Neural progenitor cell (in vitro differentiated cells): ENCODE data around the gene TXNDC5. TPM values are rescaled to one million over a fixed set of nuclear protein-coding genes. Genes with fewer than 3 reads are reported as not detected.

ENCODE experiments used
- DNase-seq: peaks from one replicate; pipeline ENCODE4 v3.0.0-alpha.2; 2016; ENCODE audit warnings: low spot score
- H2AFZ ChIP-seq: fragments of 200-600 bp; sonication (generic); replicated peaks from 2 replicates; pipeline ENCODE4 v1.6.1; 2016; ENCODE audit warnings: antibody characterized with exemption
- H3F3A ChIP-seq: fragments of 200-600 bp; sonication (generic); 2 replicates; pipeline ENCODE4 v1.6.1; 2016; ENCODE audit warnings: antibody characterized with exemption, low read depth
- H3K27ac ChIP-seq: fragments of 200-600 bp; sonication (generic); 2 replicates; pipeline ENCODE4 v1.5.1; 2016; ENCODE audit warnings: mild to moderate bottlenecking
- H3K27me3 ChIP-seq: fragments of 200-600 bp; sonication (generic); 2 replicates; pipeline ENCODE4 v1.6.1; 2016; ENCODE audit warnings: mild to moderate bottlenecking, moderate library complexity
- H3K36me3 ChIP-seq: fragments of 200-600 bp; sonication (generic); 2 replicates; pipeline ENCODE4 v1.5.1; 2016
- H3K4me1 ChIP-seq: fragments of 200-600 bp; sonication (generic); 2 replicates; pipeline ENCODE4 v1.6.1; 2016; ENCODE audit warnings: mixed run types
- H3K4me2 ChIP-seq: fragments of 200-600 bp; sonication (generic); 2 replicates; pipeline ENCODE4 v1.6.1; 2016
- H3K4me3 ChIP-seq: fragments of 200-600 bp; sonication (generic); 2 replicates; pipeline ENCODE4 v1.5.1; 2016
- H3K79me2 ChIP-seq: fragments of 200-600 bp; sonication (generic); 2 replicates; pipeline ENCODE4 v1.6.1; 2016; ENCODE audit warnings: low read depth
- H3K9ac ChIP-seq: fragments of 200-600 bp; sonication (generic); 2 replicates; pipeline ENCODE4 v1.6.1; 2016
- H3K9me3 ChIP-seq: fragments of 200-600 bp; sonication (generic); 2 replicates; pipeline ENCODE4 v1.5.1; 2016; ENCODE audit warnings: low read depth
- H4K20me1 ChIP-seq: fragments of 200-600 bp; sonication (generic); 2 replicates; pipeline ENCODE4 v1.6.1; 2016; ENCODE audit warnings: low read depth
- H3K27ac Mint-ChIP-seq: 3 replicates; pipeline ENCODE4 v1.8.0; 2021; ENCODE audit warnings: mixed read lengths
- H3K27me3 Mint-ChIP-seq: 2 replicates; pipeline ENCODE4 v1.8.0; 2022; ENCODE audit warnings: low read depth, mild to moderate bottlenecking, inconsistent platforms, moderate library complexity, mixed read lengths; ENCODE audit not compliant: insufficient read depth
- H3K36me3 Mint-ChIP-seq: 3 replicates; pipeline ENCODE4 v1.8.0; 2021; ENCODE audit warnings: mixed read lengths
- H3K4me1 Mint-ChIP-seq: 3 replicates; pipeline ENCODE4 v1.8.0; 2021; ENCODE audit warnings: mixed read lengths
- H3K4me3 Mint-ChIP-seq: 3 replicates; pipeline ENCODE4 v1.8.0; 2021; ENCODE audit warnings: mild to moderate bottlenecking, moderate library complexity, mixed read lengths
- H3K9me3 Mint-ChIP-seq: 3 replicates; pipeline ENCODE4 v1.8.0; 2020; ENCODE audit warnings: mixed read lengths
- EZH2 ChIP-seq: fragments of 200-600 bp; sonication (generic); IDR thresholded peaks from 2 replicates; pipeline ENCODE4 v1.6.1; 2017; ENCODE audit warnings: antibody characterized with exemption, mild to moderate bottlenecking, moderate library complexity
- EZH2phosphoT487 ChIP-seq: fragments of 200-600 bp; sonication (generic); IDR thresholded peaks from 2 replicates; pipeline ENCODE4 v1.6.1; 2017; ENCODE audit warnings: antibody characterized with exemption
- total RNA-seq: library from RNA; depleted of rRNA; stranded (reverse); fragments of >200 nt; gene quantifications from 2 replicates; pipeline ENCODE4 v1.2.3, GENCODE V29; 2015; ENCODE audit warnings: low replicate concordance
- TF ChIP-seq, protein P1 (sequence below): fragments of 200-600 bp; sonication (generic); IDR thresholded peaks from 2 replicates; pipeline ENCODE4 v1.5.1; 2017; ENCODE audit warnings: antibody characterized with exemption, mild to moderate bottlenecking

Gene TXNDC5
- total RNA-seq, 1 donor from 2014 or later = 155 TPM

GRCh38 chr6:7939864-7940228 is 29.3 kb upstream of the TXNDC5 start:
- H3K9me3 Mint-ChIP-seq = peaks cover 3% of the 10 kb centered on the region
- DNase-seq = peak; percentile 23
- Histone ChIP-seq H3K27me3 (no peaks in the 10 kb centered on the region), H3K4me1 (peaks cover 8% of the 10 kb centered on the region), H3K4me3 (no peak overlapping the region), H2AFZ (no peak overlapping the region), H4K20me1 (no peaks in the 10 kb centered on the region), H3K9ac (no peak overlapping the region), H3K9me3 (no peaks in the 10 kb centered on the region), H3K4me2 (no peak overlapping the region), H3K36me3 (no peaks in the 10 kb centered on the region), H3K27ac (no peak overlapping the region), H3K79me2 (no peaks in the 10 kb centered on the region), H3F3A (no peaks in the 10 kb centered on the region)
- no peaks in the 10 kb centered on the region for H3K36me3 Mint-ChIP-seq
- H3K4me3 Mint-ChIP-seq = no peak overlapping the region
- H3K27me3 Mint-ChIP-seq = peaks cover 2% of the 10 kb centered on the region
- no peak overlapping the region for H3K27ac Mint-ChIP-seq
- TF ChIP-seq EZH2phosphoT487 = no peak
- no peak for TF ChIP-seq EZH2
- TF ChIP-seq, protein P1, sequence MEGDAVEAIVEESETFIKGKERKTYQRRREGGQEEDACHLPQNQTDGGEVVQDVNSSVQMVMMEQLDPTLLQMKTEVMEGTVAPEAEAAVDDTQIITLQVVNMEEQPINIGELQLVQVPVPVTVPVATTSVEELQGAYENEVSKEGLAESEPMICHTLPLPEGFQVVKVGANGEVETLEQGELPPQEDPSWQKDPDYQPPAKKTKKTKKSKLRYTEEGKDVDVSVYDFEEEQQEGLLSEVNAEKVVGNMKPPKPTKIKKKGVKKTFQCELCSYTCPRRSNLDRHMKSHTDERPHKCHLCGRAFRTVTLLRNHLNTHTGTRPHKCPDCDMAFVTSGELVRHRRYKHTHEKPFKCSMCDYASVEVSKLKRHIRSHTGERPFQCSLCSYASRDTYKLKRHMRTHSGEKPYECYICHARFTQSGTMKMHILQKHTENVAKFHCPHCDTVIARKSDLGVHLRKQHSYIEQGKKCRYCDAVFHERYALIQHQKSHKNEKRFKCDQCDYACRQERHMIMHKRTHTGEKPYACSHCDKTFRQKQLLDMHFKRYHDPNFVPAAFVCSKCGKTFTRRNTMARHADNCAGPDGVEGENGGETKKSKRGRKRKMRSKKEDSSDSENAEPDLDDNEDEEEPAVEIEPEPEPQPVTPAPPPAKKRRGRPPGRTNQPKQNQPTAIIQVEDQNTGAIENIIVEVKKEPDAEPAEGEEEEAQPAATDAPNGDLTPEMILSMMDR = no peak
- H3K4me1 Mint-ChIP-seq = peaks cover 5% of the 10 kb centered on the region

GRCh38 chr6:7939184-7939863 is 28.7 kb upstream of the TXNDC5 start:
- Histone ChIP-seq H3K79me2 (no peaks in the 10 kb centered on the region), H3K27me3 (no peaks in the 10 kb centered on the region), H3F3A (no peaks in the 10 kb centered on the region), H3K4me1 (peaks cover 8% of the 10 kb centered on the region), H3K9ac (no peak overlapping the region), H2AFZ (no peak overlapping the region), H3K27ac (no peak overlapping the region), H3K36me3 (no peaks in the 10 kb centered on the region), H3K9me3 (no peaks in the 10 kb centered on the region), H3K4me2 (no peak overlapping the region), H4K20me1 (no peaks in the 10 kb centered on the region), H3K4me3 (no peak overlapping the region)
- DNase-seq = peak; percentile 27
- Mint-ChIP-seq H3K4me1 (peaks cover 5% of the 10 kb centered on the region), H3K27me3 (peaks cover 4% of the 10 kb centered on the region), H3K4me3 (no peak overlapping the region), H3K9me3 (peaks cover 3% of the 10 kb centered on the region), H3K36me3 (no peaks in the 10 kb centered on the region), H3K27ac (no peak overlapping the region)
- no peak for TF ChIP-seq EZH2
- TF ChIP-seq EZH2phosphoT487 = no peak
- TF ChIP-seq, protein P1 = no peak

DNA sequence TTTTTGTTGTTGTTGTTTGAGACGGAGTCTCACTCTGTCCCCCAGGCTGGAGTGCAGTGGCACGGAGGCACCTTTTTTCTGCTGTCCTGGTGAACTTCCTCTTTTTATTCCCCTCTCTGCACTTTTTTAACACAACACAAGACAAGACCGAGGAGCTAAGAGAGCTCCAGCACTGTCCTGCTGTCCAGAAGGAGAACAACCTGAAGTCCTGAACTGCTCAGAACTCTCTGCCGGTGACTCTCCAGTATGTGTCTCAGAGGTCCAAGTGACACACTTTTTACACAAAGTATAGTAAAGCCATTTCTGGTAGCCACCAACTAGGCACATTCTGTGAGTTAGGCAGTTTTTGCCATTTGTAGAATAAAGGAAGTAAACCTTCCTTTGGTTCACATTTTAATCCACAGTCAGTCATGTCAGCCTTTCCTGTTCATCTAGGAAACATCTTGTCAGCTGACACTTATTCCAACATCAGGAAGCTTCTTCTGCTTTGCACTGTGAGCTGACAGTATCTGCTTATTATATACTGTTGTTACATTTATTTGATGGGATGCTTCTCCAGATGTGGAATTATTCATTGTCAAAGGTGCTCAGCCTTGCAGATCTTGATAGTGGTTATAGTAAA is 28.1 kb upstream of the TXNDC5 start:
- H3K27ac ChIP-seq = no peak overlapping the region
- Mint-ChIP-seq H3K4me1 (peaks cover 5% of the 10 kb centered on the region), H3K9me3 (peaks cover 3% of the 10 kb centered on the region), H3K27me3 (peaks cover 5% of the 10 kb centered on the region), H3K4me3 (no peak overlapping the region), H3K36me3 (no peaks in the 10 kb centered on the region), H3K27ac (no peak overlapping the region)
- H3K79me2 ChIP-seq = no peaks in the 10 kb centered on the region
- no peak for TF ChIP-seq EZH2phosphoT487
- TF ChIP-seq, protein P1 = no peak
- no peak for TF ChIP-seq EZH2
- H3F3A ChIP-seq = no peaks in the 10 kb centered on the region
- no peak overlapping the region for H3K4me3 ChIP-seq
- no peak for DNase-seq
- no peak overlapping the region for H3K9ac ChIP-seq
- no peaks in the 10 kb centered on the region for H4K20me1 ChIP-seq
- H3K4me1 ChIP-seq = peaks cover 8% of the 10 kb centered on the region
- no peaks in the 10 kb centered on the region for H3K9me3 ChIP-seq
- no peaks in the 10 kb centered on the region for H3K36me3 ChIP-seq
- H3K27me3 ChIP-seq = no peaks in the 10 kb centered on the region
- H2AFZ ChIP-seq = no peak overlapping the region
- H3K4me2 ChIP-seq = no peak overlapping the region
